K562 (cell line): ENCODE data around the gene GNAT3. TPM values are rescaled to one million over a fixed set of nuclear protein-coding genes. Genes with fewer than 3 reads are reported as not detected.

ENCODE experiments used
- HDAC8 ChIP-seq: fragments of 450-650 bp; IDR thresholded peaks from 2 replicates; pipeline ENCODE4 v1.6.1; 2016; ENCODE audit warnings: mild to moderate bottlenecking, missing genetic modification characterization, moderate library complexity, missing compliant biosample characterization
- KHSRP ChIP-seq: fragments of 450-650 bp; IDR thresholded peaks from 2 replicates; pipeline ENCODE4 v1.6.1; 2017
- MGA ChIP-seq: fragments of 450-650 bp; IDR thresholded peaks from 2 replicates; pipeline ENCODE4 v1.6.1; 2016; ENCODE audit warnings: mild to moderate bottlenecking, moderate library complexity
- polyA plus RNA-seq, 8 experiments: library from polyadenylated mRNA; depleted of rRNA in 4 of 8; stranded (reverse) in 5 of 8; unstranded in 3 of 8; fragments of >200 nt; fragmentation: Nextera tagmentation in 2 of 8; fragmentation: Illumina TruSeq in 1 of 8; extraction: Ambion mirVana in 2 of 8; extraction: Trizol in 1 of 8; gene quantifications; 2 replicates each; pipeline versions ENCODE4 v1.2.1 to v1.2.3, GENCODE V29; 2011 to 2014; ENCODE audit warnings: inconsistent platforms in 1 of 8, missing spikeins in 1 of 8
- total RNA-seq, 7 experiments: library from RNA; depleted of rRNA in 6 of 7; stranded (reverse); fragments of >200 nt in 6 of 7; fragmentation: Illumina TruSeq in 2 of 7; extraction: Trizol in 2 of 7; gene quantifications; 2 replicates each; pipeline versions ENCODE4 v1.2.1 to v1.2.3, GENCODE V29; 2011 to 2021; ENCODE audit warnings: low replicate concordance in 1 of 7

GNAT3 gene
- total and polyA plus RNA-seq, 9 of the 15 experiments (the other 6 are each of a cell fraction or from before 2014, with no cell fraction given), result not detected

- TF ChIP-seq MGA, result no peak
- no peak for TF ChIP-seq HDAC8 (tag)
- no peak for TF ChIP-seq KHSRP
Measured at GRCh38 chr7:80410081-80410480, 101.8 kb downstream of the GNAT3 start (continued).

Other genes starting within 250 kb of the GNAT3 start
- gene CD36, start 126.6 kb upstream of the GNAT3 start, total RNA-seq (2014; rRNA removed), result 0.09 and 0.41 TPM in 2 replicates
- gene CD36, start 126.6 kb upstream of the GNAT3 start, total RNA-seq (2014; rRNA removed; fragmentation: Illumina TruSeq; extraction: Trizol), result 0.25 and 0.96 TPM in 2 replicates
- gene CD36, start 126.6 kb upstream of the GNAT3 start, total RNA-seq (2015; rRNA removed; fragmentation: Illumina TruSeq; extraction: Trizol), result 0.18 and 0.30 TPM in 2 replicates
- 0.42 and 0.72 TPM in 2 replicates for gene CD36, start 126.6 kb upstream of the GNAT3 start, total RNA-seq (2021)
- gene CD36, start 126.6 kb upstream of the GNAT3 start, polyA plus RNA-seq (2011; rRNA removed), result 1.5 and 4.0 TPM in 2 replicates
- gene CD36, start 126.6 kb upstream of the GNAT3 start, polyA plus RNA-seq (2014; fragmentation: Illumina TruSeq; extraction: Trizol), result 0.21 and 0.52 TPM in 2 replicates
- gene CD36, start 126.6 kb upstream of the GNAT3 start, polyA plus RNA-seq (2014; fragmentation: Nextera tagmentation; extraction: Ambion mirVana), result under 1 TPM; 0.51 to 0.55 TPM
- 0.13 and 0.80 TPM in 2 replicates for gene CD36, start 126.6 kb upstream of the GNAT3 start, polyA plus RNA-seq (2014; rRNA removed)